Renal cortical epithelial cell (primary cell): ENCODE data around the gene TMEM8B. TPM values are rescaled to one million over a fixed set of nuclear protein-coding genes. Genes with fewer than 3 reads are reported as not detected.
A peak's percentile ranks its signal among the peaks of the same experiment; 100 is the strongest.

Source experiments
- DNase-seq: peaks from one replicate; pipeline ENCODE4 v3.0.0-alpha.2; 2011; ENCODE audit warnings: low read depth
- total RNA-seq: library from RNA; depleted of rRNA; stranded (reverse); fragments of >200 nt; gene quantifications from 2 replicates; pipeline ENCODE4 v1.2.3, GENCODE V29; 2014

Gene TMEM8B
- total RNA-seq, 1 donor from 2014 or later, result 9.4 TPM

DNA sequence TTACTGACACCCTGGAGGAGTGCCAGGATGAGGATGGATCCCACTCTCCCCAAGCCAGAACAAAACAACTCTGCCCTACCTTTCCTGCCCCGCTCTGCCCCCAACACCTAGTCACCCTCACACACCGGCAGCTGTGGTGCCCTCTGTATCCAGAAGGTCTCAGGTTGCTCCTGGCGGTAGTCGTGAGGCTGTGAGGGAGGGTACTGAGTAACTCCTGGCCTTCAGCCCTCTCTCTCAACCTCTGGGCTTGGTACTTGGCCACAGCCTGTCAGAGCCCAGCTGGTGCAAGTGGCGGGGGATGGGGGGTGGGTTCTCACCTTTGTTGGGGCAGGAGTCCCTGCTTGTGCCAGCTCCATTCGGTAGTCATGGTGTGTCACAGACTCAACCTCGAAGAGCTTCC is 18.9 kb upstream of the TMEM8B start:
- DNase-seq, result no peak

DNA sequence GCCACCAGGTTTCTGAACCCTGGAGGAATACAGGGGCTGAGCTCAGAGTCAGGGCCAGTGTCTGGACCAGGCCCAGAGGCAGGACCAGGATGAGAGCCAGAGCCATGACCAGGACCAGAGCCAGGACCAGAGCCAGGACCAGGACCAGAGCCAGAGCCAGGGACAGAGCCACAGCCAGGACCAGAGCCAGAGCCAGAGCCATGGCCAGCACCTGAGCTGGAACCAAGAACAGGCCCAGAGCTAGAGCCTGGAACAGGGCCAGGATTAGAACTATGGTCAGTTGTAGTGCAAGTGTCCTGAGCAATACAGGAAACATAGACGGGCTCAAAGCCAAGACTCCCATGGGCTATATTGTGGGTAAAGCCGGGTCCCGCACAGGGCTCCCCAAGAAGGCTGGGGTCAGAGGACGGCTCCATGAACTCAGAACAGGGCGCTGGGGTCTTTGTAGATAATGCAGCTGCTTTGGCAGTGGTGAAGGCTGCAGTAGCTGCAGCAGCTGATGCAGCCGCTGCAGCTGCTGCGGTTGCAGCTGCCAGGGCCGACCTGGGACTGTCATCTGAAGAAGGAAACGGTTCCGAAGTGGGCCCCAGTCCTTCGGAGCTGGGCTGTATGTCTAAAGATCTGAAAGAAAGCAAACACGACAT is 17.5 kb upstream of the TMEM8B start:
- DNase-seq, result no peak

- DNase-seq, result peak; percentile 96
Measured at GRCh38 chr9:35812025-35812602, 16.9 kb upstream of the TMEM8B start, which contains the start of gene SPAG8. TSS of gene SPAG8 (minus strand) at chr9:35812262. CDS start at chr9:35812147, 115 bp downstream.

DNA sequence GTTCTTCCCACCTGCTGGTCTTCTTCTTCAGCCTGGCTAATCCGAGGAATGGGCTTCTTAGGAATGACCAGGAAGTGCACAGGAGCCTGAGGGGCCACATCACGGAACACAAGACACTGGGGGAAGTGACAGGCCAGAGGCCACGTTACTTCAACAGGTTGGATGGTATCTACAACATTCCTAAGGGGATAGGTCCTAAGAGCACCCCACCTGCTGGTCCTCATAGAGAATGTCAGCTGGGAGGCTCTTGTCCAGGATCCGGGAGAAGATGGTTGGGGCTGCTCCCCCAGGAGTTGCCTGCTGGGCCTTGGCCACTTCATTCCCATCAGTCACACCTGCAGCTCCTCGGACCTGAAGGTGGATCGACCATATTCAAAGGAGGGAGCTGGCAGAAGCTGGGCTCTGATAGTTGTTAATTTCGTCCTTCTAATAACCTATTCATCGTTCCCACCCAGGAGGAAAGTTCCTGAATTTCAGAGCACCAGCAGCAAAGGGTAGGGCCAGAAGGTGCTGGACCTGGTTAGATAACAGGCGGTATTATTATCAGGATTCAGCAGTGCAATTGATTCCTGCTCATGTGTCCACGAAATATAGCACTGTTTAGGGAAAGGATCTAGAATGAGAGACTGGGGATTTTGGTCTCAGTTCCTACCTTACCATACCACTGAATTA is 15.5 kb upstream of the TMEM8B start:
- DNase-seq, result peak; percentile 50

DNA sequence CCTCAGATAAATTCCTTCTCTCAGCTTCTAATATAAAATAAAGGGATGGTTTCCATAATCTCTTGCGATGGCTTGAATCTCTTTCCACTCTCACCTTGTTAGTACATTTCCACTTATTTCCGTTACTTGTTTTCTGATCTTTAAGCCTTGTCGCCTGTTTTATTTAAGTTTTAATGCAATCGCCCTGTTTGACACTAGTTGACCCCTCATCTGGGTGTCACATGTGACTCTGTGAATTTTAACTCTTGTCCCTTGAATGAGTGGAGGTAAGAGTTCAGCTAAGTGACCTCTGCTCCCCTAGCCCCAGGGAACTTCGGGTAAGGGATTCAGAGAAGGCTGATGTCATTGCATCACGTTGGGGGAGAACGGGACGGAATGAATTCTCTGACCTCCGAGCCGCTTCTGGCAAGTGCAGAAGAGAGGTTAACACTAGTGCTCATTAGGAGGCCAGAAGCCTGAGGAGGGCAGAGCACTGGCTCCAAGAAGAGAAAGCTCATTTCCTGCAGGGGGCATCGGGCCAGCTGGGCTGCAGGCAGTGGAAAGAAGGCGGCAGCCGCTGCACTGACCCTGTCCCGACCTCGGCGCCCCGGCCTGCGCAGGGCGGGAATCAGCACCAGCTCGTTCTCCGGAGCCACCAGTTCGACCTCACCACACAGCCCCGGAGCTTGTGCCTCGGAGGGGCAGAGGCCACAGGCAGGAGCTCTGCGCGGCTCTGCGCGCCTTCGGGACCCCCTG is 14.8 kb upstream of the TMEM8B start:
- DNase-seq, result peak; percentile 56

- peak; percentile 98 for DNase-seq
Measured at GRCh38 chr9:35814841-35815543, 14.0 kb upstream of the TMEM8B start, which contains the start of gene HINT2. TSS of gene HINT2 (minus strand) at chr9:35815042. CDS start at chr9:35814979, 63 bp downstream.

DNA sequence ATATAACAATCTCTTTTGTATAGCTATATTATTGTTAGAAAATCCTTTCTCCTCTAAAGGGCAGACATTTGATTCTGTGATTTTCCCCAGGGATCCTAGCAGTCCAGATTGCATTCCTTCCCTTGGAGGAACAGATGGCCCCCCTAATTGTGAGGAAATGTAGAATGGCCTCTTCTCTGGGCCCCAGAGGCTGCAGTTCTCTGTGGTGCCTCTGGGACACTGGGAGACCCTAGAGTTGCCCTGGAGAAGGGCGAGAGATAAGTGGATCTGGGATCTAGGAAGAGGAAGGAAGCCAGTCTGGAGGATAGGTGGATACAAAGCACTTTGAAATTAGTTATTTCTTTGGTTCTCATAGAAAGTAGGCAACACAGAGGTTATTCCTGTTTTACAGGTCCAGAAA is 12.3 kb upstream of the TMEM8B start:
- DNase-seq, result no peak

- DNase-seq, result no peak
Measured at GRCh38 chr9:35818341-35818740, 10.7 kb upstream of the TMEM8B start.

- no peak for DNase-seq
Measured at GRCh38 chr9:35820076-35820475, 9.0 kb upstream of the TMEM8B start.

GRCh38 chr9:35822926-35823325 is 6.1 kb upstream of the TMEM8B start:
- DNase-seq, result no peak

GRCh38 chr9:35826071-35826701 is 2.8 kb upstream of the TMEM8B start:
- peak; percentile 67 for DNase-seq

DNA sequence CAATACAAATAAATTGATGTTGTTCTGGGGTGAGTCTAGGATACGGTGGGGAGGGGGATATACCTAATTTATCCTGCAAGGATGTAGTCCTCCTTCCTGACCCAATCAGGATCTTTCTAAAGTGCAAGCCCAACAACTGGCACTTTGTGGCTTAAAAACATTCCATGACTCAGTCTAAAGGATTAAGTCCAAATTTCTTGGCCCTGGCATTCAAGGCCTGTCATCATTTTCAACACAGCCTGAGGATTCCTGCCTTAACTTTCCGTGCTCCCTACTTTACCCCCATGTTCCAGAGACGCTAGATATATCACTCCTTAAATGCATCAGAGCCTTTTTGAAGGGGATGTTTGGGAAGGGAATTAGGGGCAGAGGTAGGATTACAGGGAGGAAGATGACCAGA is 1.5 kb upstream of the TMEM8B start:
- DNase-seq, result peak; percentile 30

DNA sequence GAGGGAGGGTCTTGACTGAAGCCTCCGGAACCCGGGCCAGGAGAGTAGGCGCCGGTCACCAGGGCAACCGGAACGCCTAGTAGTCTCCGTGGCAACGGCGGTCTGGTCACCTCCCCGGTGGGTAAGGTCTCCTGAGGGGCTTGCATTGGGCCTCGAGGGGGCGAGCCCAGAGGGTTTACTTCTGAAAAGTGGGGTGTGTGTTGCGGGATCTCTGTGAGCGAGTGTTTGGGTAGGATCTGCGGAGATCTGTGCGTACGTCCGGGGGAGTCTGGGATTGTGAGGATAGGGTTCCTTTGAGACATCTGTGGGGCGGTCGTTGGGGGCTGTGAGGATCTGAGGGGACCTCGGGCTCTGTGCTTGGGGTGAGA is 328 bp upstream of the TMEM8B start, which contains the start of gene FAM221B:
Gene FAM221B, minus strand, starts transcription at position 17 of the 368 bp plus-strand sequence. CDS start 2,571 bp downstream, outside the sequence.
- no peak for DNase-seq

DNA sequence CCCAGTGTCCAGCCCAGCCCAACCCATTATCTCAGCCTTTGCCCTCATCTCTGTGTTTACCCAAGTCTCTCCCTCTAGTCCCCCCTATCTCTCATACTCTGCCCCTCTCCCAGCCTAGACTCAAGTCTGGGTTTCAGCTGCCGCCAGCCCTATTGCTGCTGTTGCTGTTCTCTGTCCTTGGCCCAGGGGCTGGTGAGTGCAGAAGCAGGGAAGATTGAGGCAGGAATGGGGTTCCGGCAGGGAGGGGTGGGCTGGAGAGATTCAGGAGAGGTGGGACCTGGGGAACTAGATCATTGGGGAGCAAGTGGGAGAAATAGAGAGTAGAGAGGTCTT is 702 bp downstream of the TMEM8B start:
- DNase-seq, result no peak

GRCh38 chr9:35831040-35831439 is 2.0 kb downstream of the TMEM8B start:
- DNase-seq, result no peak

DNA sequence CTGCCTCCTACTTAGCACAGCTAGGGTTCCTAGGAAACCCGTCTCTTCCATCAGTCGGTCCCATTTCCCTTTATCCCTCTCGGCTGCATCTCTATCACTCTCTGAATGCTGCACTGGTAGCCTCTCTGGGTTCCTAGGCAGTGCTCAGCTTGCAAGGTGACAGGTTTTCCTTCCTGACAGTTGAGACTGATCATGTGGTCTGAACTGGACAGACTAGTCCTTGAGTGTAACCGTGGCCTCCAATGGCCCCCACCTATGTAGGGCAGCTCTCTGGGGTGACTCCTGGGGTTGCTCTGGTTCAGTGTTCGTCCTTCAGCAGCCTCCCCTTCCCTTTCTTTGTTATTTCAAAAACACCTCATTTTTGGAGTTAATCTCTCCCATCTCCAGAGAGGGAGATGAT is 3.8 kb downstream of the TMEM8B start:
- DNase-seq, result no peak

DNA sequence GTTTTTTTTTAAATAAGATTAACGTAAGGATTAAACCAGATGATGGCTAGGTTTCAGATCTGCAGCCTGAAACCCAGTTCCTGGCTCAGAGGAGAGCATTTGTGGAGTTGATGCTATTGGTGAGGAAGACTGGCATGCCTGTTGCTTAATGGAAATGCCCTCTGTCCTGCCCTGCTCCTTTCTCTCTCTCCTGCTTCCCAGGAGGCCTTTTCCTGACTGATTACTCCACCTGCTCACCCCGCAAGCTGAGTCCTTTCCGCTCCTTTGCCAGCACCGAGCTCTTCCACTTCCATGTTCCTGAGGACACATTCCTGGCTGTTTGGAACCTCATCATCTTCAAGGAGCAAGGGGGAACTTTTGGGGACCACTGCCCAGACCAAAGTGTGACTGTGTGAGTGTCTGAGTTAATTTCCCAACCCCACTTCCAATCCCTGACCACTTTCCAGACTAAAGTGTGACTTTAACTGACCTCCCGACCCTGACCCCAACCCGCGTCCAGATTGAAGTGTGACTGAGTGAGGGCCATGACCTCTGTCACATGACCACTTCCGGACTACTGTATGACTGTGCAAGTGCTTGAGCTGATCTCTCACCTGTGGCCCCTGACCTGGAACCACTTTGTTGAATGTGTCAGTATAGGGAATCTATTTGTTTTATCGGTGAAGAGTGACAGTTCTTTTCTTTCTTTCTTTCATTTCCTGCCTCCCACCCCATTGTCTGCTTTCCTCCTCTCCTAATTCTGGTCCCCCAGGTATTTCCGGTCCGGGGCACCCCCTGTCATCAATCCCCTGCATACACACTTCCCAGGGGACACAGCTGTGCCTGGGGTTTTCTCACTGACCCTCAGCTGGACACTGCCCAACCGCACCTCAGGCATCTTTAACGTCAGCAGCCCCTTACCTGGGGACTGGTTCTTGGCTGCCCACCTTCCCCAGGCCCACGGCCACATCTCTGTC is 5.5 kb downstream of the TMEM8B start:
- no peak for DNase-seq

DNA sequence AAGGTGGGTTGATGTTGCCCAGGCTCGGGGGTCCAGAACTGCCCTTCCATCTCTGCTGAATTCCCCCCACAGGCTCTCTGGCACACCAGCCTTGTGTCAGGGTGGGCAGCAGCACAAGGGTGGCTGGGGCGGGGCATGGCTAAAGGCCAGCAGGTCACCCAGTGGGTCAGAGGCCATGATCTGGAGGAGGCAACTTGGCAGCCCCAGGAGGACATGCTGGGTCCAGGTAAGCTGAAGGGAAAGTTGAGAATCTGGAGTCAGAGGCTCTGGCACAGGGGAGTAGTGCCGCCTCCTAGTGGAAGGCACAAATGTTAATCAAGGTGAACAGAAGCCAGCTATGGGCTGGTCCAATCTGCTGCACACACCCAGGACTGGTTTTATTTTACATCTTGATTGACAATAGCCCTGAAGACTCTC is 6.2 kb downstream of the TMEM8B start:
- no peak for DNase-seq

GRCh38 chr9:35835766-35836165 is 6.7 kb downstream of the TMEM8B start:
- DNase-seq, result no peak

- no peak for DNase-seq
Measured at GRCh38 chr9:35836595-35836994, 7.6 kb downstream of the TMEM8B start.
